ENCODE data around the gene MEGF9.

MEGF9 gene

DNA sequence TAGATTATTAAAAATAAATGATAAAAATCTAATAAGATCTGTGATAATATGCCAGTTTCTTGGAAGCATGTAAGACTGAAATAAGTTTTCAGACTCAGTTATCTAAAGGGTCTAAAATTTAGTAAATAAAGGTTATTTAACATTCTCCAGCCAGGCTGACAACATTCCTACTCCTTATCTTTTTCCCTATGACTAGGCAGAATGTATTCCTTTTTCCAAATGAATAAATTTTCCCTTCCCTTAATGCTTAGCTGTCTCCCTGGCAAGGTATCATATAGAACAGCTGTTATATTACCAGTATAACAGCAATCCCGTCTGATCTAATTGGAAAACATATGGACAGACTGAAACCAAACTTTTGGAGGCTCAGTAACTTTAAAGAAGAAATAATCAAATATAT is 13.0 kb downstream of the MEGF9 start:
- DNase-seq = no peak

- DNase-seq = no peak
Observed at GRCh38 chr9:120698766-120699165, 15.5 kb downstream of the MEGF9 start.

GRCh38 chr9:120697448-120697847 is 16.8 kb downstream of the MEGF9 start:
- no peak for DNase-seq

DNA sequence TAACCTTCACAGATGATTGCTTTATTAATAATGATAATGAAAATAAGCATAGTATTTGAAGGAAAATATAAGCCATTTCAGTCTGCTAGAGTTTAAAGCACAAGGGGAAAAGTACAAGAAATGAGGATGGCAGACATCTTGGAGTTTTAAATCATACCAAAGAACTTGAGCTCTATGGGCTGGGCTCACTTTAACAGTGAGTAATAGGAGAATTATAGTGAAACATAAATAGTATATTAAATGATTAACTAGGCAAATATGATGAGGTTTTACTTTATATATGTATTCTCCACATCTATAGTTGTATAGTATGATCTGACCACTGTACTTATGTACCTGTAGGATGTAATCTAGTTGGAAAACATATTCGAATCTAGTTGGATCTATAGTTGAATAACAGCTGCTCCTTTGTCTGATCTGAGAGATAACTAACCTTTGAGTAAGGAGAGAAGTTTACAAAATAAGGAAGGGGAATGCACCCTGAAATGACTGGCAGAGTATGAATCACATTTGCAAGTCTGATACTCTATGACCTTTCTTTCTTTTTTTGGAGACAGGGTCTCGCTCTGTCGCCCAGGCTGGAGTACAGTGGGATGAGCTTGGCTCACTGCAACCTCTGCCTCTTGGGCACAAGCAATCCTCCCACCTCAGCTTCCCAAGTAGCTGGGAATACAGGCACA is 17.6 kb downstream of the MEGF9 start:
- DNase-seq = no peak

GRCh38 chr9:120694559-120694958 is 19.7 kb downstream of the MEGF9 start:
- no peak for DNase-seq

- DNase-seq = no peak
Observed at GRCh38 chr9:120693700-120694008, 20.6 kb downstream of the MEGF9 start.

GRCh38 chr9:120692901-120693699 is 21.2 kb downstream of the MEGF9 start:
- DNase-seq = no peak

DNA sequence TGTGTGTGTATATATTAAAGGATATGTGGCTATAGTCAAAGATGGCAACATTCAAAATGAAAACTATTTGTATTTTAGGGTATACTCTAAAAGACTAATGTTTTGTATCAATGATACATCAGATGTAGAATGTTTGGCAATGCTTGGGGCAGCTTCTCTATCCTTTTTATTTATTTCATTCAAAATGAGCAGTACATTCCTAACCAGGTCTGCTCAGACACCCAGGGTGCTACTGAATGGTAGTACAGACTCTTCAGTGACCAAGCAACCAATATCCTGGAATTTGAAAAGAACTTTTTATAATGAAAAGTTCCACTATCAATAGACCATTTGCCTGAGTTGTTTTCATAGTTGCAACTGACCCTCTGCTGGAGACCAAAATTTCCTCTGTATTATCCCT is 23.9 kb downstream of the MEGF9 start:
- no peak for DNase-seq

DNA sequence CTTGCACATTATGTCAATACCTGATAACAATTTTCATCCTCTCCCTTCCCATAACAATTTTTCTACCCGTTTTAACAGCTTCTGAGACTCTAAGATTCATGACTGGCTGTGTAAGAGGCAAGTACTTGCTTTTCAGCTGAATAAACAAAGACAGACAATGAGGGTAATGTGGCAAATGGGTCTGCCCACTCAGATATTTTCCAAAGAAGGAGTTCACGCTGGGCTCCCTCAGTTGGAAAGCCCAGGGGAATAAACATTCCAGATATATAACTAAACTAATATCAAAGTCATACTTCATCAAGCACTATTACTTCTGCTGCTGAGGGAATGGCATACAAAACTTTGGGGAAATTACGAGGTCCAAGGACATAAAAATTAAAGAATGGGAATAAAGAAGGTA is 24.4 kb downstream of the MEGF9 start:
- no peak for DNase-seq

- no peak for DNase-seq
Observed at GRCh38 chr9:120688758-120689157, 25.5 kb downstream of the MEGF9 start.

- DNase-seq = no peak
Observed at GRCh38 chr9:120683150-120683549, 31.1 kb downstream of the MEGF9 start.

DNA sequence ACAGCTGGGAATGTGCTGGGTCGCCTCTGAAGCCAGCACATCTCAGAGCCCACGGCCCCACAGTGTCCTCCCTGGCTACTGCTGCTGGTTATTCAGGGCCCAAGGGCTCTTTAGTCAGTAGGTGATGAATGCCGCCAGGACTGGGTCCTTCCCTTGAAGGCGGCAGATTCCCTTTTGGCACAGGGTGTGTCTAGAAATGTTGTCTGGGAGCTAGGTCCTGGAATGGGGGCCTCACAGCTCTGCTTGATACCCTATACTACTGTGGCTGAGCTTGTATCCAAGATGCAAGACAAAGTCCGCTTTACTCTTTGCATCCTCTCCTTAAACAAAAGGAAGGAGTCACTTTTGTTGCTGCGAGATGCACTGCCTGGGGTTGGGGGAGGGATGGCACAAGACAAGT is 33.1 kb downstream of the MEGF9 start:
- no peak for DNase-seq

GRCh38 chr9:120680579-120680978 is 33.7 kb downstream of the MEGF9 start:
- DNase-seq = no peak

GRCh38 chr9:120680161-120680560 is 34.1 kb downstream of the MEGF9 start:
- no peak for DNase-seq

GRCh38 chr9:120677965-120678364 is 36.3 kb downstream of the MEGF9 start:
- no peak for DNase-seq

DNA sequence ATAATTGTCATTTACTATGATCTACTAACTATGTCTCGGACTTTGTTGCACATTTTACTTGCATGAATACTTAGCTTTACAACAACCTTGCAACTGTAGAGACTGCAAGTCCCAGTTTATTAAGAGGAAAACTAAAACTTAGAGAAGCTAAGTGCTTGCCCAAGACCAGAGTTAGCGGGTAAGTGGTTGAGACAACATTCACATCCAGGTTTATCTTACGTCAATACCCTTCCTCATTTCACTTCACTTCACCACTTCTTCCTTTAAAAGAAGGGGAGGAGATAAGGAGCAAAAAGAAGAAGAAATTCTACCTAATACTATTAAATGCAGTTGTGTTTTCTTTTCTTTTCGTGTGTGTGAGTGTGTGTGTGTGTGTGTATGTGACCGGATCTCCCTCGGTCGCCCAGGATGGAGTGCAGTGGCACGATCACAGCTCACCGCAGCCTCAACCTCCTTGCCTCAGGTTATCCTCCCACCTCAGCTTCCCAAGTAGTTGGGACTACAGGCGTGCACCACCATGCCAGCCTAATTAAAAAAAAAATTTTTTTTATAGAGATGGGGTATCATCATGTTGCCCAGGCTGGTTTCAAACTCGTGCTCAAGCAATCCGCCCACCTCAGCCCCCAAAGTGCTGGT is 37.4 kb downstream of the MEGF9 start:
- DNase-seq = no peak

DNA sequence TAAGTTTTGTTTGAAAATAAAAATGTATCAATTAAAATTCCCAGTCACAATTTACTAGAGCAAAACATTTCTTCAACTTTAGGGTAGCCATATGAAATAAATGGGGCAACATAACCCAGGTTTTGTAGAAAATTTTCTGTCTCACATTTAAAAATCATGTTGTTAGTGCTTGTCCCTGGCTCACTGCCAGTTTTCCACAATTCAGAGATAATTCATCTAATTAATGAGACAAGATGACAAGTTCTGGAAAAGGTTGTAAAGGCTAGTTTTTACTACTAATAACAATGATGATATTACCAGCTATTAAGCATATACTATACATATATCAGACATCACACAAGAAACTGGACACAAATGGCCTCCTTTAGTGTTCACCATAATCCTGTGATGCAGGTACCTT is 45.9 kb downstream of the MEGF9 start:
- DNase-seq = no peak

- DNase-seq = no peak
Observed at GRCh38 chr9:120663950-120664349, 50.3 kb downstream of the MEGF9 start.

GRCh38 chr9:120663380-120663779 is 50.9 kb downstream of the MEGF9 start:
- DNase-seq = no peak

DNA sequence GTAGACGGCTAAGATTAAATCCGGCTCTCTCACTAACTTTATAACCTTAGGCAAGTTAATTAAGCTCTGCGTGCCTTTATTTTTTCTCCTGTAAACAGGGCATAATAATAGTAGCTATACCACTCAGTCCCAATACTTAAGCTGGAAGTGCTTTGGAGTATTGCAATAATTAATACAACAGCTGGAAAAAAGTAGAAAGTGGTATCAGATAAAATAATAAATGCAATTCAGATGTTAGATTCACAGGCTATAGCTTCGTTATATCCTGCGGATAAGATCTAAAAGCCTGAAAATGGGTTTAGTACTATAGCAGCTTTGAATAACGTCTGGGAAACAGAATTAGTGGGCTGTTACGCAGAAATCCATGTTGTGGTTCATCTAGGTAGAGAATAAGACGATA is 51.8 kb downstream of the MEGF9 start:
- no peak for DNase-seq

DNA sequence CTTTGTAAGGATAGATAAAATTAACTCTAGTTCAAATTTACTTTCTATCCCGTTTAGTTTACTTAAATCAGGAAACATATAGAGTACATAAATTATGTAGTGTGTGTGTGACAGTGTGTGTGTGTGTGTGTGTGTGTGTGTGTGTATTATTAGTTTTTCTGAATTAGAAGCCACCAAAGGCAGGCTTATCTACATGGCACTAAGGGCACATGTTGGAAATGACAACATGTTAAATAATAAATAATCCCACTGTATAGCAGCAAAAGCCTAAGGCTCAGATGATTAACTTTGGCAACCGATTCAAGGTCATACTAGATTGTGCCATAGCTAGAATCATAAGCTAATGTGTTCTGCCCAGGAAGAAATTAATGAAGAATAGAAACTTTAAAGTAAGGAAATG is 54.6 kb downstream of the MEGF9 start:
- no peak for DNase-seq

- no peak for DNase-seq
Observed at GRCh38 chr9:120659209-120659608, 55.1 kb downstream of the MEGF9 start.

DNA sequence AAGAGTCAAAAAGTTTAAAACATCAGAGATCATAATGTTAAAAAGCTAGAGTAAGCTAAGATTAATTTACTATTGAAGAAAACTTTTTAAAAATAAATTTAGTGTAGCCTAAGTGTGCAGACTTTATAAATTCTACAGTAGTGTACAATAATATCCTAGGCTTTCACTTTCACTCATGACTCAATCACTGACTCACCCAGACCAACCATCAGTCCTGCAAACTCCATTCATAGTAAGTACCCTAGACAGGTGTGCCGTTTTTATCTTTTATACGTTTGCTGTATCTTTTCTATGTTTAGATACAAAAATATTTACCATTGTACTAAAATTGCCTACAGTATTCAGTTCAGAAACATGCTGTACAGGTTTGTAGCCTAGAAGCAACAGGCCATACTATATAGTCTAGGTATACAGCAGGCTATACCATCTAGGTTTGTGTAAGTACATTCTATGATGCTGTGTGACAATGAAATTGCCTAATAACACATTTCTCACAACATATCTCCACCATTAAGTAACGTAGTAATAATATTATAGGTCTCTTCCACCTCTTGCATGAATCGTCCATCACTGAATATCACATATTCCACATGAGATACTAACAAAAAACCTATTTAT is 59.2 kb downstream of the MEGF9 start:
- DNase-seq = no peak

GRCh38 chr9:120654272-120654671 is 60.0 kb downstream of the MEGF9 start:
- no peak for DNase-seq
